Measurements from ENCODE around the gene DEFB132. TPM values are rescaled to one million over a fixed set of nuclear protein-coding genes. Genes with fewer than 3 reads are reported as not detected.

The DEFB132 gene
- total and polyA plus RNA-seq, 2 of the 8 experiments (the other 6 are each of a cell fraction or from before 2014, with no cell fraction given), result not detected

DNA sequence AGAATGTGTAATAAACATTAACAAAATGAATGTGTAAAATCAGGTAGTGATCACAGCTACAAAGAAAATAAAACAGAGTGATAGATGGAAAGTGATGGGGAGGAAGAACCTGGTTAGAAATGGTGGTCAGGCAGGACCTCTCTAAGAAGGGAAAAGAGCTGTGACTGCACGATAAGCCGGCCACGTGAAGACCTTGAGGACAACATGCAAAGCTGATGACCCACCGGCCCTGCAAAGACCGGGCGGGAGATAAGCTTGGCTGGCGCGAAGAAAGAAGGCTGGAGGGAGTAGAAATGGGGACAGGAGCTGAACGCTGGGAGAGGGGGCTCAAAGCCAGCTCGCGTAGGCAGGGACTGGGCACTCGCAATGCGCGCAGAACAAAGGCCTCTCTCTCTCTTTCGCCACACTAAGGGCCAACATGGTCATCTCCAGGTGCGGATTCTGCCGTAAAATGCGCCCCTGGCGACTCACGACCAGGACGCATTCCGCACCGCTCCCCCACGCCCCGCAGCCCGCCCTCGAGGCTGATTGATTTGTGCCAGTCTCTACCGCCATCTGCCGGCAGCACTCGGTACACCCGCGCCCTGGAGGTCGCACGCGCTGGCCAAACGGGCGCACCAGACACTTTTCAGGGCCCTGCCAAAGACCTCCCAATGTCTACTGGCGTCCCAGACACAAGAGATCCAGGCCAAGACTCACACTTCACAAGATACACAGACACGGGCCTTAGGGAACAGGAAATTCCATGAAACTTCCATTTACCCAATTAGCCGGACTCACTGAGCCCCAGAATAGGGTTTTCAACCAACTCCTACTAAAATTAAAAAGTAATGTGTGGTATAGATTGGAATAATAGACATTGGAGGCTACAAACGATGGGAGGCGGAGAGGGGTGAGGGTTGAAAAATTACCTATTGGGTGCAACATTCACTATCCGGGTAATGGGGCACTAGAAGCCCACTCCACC lies 9.4 kb downstream of the DEFB132 start (continued):
- no peak for TF ChIP-seq CBX5 (IDR thresholded peaks at IDR 0.05; ENCODE audit: low read depth, low read length)
